NCI-H128 (cell line): Measurements from ENCODE around the gene MYH7B.

Source experiments
- DNase-seq: peaks from one replicate; lab custom pipeline; 2025; ENCODE audit not compliant: unreplicated experiment; lab: John Stamatoyannopoulos, UW

MYH7B gene

DNA sequence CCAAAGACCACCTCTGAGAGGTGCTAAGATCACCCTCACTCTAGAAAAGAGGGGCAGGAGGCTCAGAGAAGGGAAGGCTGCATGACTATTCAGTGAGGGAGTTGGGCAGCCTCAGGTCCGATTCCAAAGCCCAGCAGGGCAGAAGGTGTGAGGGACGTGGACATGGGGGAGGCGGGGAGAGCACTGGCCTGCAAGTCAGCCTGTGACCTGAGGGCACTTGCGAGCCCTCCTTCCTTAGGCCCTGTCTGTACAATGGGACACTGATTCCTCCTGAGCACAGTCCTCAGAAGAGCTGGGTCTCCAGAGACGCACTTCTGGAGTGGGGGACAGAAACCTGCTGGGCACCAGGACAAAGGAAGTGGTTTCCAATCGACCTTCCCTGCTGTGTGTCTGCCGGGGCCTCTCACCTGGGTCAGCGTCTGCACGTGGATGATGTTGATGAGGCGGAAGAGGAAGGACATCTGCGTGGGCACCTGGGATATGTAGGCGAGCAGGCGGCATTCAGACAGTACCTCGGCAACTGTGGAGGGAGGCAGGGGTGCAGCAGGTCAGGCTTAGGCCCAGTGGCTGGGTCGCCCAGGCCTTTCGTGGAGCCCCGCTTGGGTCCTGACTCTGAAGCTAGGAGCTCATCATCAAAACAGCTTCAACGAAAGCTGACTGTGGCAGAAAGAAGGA lies 48.5 kb downstream of the MYH7B start:
- DNase-seq, result no peak

DNA sequence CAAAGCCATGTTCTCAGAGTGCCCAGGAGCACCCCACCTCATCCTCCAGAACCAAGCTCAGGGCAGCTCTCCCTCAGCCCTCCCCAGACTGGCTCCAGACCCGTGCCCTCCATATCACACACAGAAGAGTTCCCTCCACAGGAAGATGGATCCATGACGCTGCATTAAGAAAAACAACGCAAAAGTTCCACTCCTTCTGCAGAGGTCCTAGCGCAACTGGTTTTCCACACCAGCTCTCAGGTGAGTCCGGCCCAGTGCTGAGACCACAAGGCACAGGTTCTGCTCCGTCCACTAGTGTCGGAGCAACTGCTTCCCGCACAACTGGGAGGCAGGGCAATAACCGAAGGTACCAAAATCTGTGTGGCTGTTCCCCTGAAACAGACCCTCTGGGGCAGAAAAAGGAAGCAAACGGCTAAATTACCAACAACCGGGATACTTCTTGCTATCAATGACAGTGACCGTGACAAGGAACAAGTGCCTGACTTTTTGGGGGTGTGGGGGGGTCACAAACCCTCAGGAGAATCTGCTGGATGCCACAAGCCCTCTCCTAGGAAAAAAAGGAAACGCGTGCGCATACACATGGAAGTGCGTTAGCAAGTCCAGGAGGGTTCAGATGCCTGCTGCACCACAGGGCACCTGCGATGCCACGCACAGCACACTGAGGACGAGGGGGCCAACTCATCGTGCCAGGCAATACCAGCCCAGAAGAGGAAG lies 49.2 kb downstream of the MYH7B start:
- no peak for DNase-seq
